HG03558 (cell line): ENCODE data around the gene ZNF543.

ENCODE experiments used
- ATAC-seq: cut with Tn5 transposase; IDR thresholded peaks from one replicate; pipeline ENCODE4 v1.9.1; 2021; ENCODE audit warnings: moderate number of reproducible peaks; ENCODE audit not compliant: unreplicated experiment; ENCODE audit errors: extremely low read depth

ZNF543 gene

GRCh38 chr19:57376151-57376550 is 55.9 kb downstream of the ZNF543 start:
- ATAC-seq: no peak

DNA sequence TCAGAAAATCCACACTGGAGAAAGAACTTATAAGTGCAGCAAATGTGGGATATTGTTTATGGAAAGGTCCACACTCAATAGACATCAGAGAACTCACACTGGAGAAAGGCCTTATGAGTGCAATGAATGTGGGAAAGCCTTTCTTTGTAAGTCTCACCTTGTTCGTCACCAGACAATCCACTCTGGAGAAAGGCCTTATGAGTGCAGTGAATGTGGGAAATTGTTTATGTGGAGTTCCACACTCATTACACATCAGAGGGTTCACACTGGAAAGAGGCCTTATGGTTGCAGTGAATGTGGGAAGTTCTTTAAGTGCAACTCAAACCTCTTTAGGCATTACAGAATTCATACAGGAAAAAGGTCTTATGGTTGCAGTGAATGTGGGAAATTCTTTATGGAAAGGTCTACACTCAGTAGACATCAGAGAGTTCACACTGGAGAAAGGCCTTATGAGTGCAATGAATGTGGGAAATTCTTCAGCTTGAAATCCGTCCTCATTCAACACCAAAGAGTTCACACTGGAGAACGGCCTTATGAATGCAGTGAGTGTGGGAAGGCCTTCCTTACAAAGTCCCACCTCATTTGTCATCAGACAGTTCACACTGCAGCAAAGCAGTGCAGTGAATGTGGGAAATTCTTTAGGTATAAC is 57.4 kb downstream of the ZNF543 start:
- ATAC-seq: no peak
